GM12864 (cell line): ENCODE measurements around the gene TSPAN1.
"Not testable (repeated sequence)": the region's sequence is repeated elsewhere in the genome, so short reads cannot be mapped to it uniquely, and the experiment has no call there.

Source experiments
- DNase-seq: peaks from one replicate; pipeline ENCODE4 v3.0.0-alpha.2; 2011; ENCODE audit warnings: low read depth
- H3K4me3 ChIP-seq: 2 replicates; pipeline ENCODE4 v1.5.1; 2011; ENCODE audit warnings: mild to moderate bottlenecking, low read depth, low read length, control low read depth
- TF ChIP-seq, protein P1 (sequence below): IDR thresholded peaks from 2 replicates; pipeline ENCODE4 v1.5.1; 2011; ENCODE audit warnings: low read depth, mild to moderate bottlenecking, moderate library complexity, low read length, control low read depth, inconsistent platforms; ENCODE audit errors: missing control alignments

Gene TSPAN1

DNA sequence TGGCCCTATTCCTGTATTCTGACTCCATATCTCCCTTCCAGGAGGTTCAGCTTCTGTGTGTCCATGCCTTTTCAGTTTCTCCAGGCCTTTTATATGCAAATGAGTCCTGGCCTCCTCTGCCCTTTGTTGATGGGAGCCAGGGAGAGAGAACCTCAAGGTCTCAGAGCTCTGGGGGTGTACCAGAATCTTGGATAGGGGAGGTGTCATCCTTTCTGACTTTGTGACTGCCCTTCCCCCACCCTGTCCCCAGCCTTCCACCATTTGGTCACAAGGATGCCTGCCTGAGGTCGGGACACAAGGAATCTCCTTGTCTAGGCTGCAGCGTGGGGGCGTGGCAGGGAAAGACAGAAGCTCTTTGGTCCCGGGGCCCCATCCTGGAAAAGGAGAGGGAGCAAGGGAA is 46.9 kb downstream of the TSPAN1 start:
- no peak overlapping the region for H3K4me3 ChIP-seq
- TF ChIP-seq, protein P1, sequence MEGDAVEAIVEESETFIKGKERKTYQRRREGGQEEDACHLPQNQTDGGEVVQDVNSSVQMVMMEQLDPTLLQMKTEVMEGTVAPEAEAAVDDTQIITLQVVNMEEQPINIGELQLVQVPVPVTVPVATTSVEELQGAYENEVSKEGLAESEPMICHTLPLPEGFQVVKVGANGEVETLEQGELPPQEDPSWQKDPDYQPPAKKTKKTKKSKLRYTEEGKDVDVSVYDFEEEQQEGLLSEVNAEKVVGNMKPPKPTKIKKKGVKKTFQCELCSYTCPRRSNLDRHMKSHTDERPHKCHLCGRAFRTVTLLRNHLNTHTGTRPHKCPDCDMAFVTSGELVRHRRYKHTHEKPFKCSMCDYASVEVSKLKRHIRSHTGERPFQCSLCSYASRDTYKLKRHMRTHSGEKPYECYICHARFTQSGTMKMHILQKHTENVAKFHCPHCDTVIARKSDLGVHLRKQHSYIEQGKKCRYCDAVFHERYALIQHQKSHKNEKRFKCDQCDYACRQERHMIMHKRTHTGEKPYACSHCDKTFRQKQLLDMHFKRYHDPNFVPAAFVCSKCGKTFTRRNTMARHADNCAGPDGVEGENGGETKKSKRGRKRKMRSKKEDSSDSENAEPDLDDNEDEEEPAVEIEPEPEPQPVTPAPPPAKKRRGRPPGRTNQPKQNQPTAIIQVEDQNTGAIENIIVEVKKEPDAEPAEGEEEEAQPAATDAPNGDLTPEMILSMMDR, result no peak
- DNase-seq, result no peak

- DNase-seq, H3K4me3 ChIP-seq: not testable (repeated sequence)
These were observed 48.2 kb downstream of the TSPAN1 start for GRCh38 chr1:46223055-46223454.

GRCh38 chr1:46223472-46223943 is 48.6 kb downstream of the TSPAN1 start:
- H3K4me3 ChIP-seq, result no peak overlapping the region
- TF ChIP-seq, protein P1, result peak; percentile 92

DNA sequence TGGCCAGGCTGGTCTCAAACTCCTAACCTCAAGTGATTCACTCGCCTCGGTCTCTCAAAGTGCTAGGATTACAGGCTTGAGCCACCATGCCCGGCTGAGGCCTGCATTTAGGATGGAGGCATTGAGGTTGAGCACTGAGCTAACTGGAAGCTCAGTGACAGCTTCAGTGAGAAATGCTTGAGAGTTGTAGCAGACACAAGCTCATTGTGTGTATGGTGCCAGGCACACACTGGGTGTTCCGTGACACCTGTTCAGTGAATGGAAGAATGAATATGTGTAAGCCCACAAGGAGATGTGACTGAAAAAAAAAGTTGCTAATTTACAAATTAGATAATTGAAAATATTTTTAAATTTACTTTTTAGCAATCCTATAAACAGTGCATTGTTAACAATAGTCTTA is 50.1 kb downstream of the TSPAN1 start:
- no peak for DNase-seq
- TF ChIP-seq, protein P1, result no peak
- H3K4me3 ChIP-seq, result no peak overlapping the region

More at GRCh38 chr1:46223472-46223943, 48.6 kb downstream of the TSPAN1 start:
- DNase-seq, result peak; percentile 65

GRCh38 chr1:46231231-46231630 is 56.3 kb downstream of the TSPAN1 start:
- not testable (repeated sequence) for DNase-seq, H3K4me3 ChIP-seq
